Rectal smooth muscle tissue (tissue), 1 donor: ENCODE results near the gene TRPV5.
"Not testable (repeated sequence)": the region's sequence is repeated elsewhere in the genome, so short reads cannot be mapped to it uniquely, and the experiment has no call there.

Experiments used
- H3K27ac ChIP-seq: one replicate; pipeline ENCODE4 v1.7.0; 2013; ENCODE audit warnings: low read depth, low read length, inconsistent platforms
- H3K27me3 ChIP-seq: one replicate; pipeline ENCODE4 v1.7.0; 2013; ENCODE audit warnings: low read length; ENCODE audit not compliant: control insufficient read depth, insufficient read depth
- H3K36me3 ChIP-seq: one replicate; pipeline ENCODE4 v1.7.0; 2013; ENCODE audit warnings: low read length; ENCODE audit not compliant: control insufficient read depth, insufficient read depth
- H3K4me1 ChIP-seq: one replicate; pipeline ENCODE4 v1.7.0; 2013; ENCODE audit warnings: low read length; ENCODE audit not compliant: control insufficient read depth, insufficient read depth
- H3K4me3 ChIP-seq: one replicate; pipeline ENCODE4 v1.7.0; 2013; ENCODE audit warnings: low read length
- H3K9ac ChIP-seq: one replicate; pipeline ENCODE4 v1.7.0; 2013; ENCODE audit warnings: low read length

The TRPV5 gene

DNA sequence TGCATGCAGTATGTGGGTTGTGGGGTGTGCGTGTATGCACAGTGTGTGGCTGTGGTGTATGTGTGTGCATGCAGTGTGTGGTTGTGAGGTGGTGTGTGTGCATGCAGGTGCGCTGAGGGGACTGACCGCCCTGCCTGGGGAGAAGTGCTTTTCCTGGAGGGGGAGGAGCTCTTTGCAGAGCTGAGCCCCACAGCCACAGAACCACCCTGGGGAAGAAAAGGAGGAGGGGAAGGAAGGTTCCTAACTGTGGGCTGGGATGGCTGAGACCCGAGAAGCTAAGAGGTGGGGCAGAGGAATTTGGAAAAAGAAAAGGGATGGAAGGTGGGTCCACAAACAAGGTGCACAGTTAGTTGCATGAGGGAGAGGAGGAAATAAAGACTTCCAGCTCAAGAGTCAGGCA, at the start of gene TRPV5:
TSS of gene TRPV5 (minus strand) at position 123 of the 400 bp plus-strand sequence. CDS start 287 bp downstream, outside the sequence.
- H3K4me3 ChIP-seq = no peak within 1 kb of the TSS

GRCh38 chr7:142978402-142978801, 44.9 kb upstream of the TRPV5 start:
- H3K9ac ChIP-seq, H3K27ac ChIP-seq, H3K27me3 ChIP-seq, H3K4me3 ChIP-seq, H3K36me3 ChIP-seq, H3K4me1 ChIP-seq: not testable (repeated sequence)

More for the DNA sequence above, at the start of gene TRPV5:
- H3K36me3 ChIP-seq = no peaks in the 10 kb centered on the region
- H3K27ac ChIP-seq = no peak within 1 kb of the TSS
- no peak within 1 kb of the TSS for H3K9ac ChIP-seq
- H3K27me3 ChIP-seq = no peaks in the 10 kb centered on the region
- H3K4me1 ChIP-seq = no peaks in the 10 kb centered on the region

- Histone ChIP-seq H3K27ac (no peak overlapping the region), H3K4me3 (no peak overlapping the region), H3K9ac (no peak overlapping the region), H3K4me1 (no peaks in the 10 kb centered on the region), H3K36me3 (no peaks in the 10 kb centered on the region), H3K27me3 (no peaks in the 10 kb centered on the region)
These were observed 41.1 kb upstream of the TRPV5 start for GRCh38 chr7:142974626-142975025.

DNA sequence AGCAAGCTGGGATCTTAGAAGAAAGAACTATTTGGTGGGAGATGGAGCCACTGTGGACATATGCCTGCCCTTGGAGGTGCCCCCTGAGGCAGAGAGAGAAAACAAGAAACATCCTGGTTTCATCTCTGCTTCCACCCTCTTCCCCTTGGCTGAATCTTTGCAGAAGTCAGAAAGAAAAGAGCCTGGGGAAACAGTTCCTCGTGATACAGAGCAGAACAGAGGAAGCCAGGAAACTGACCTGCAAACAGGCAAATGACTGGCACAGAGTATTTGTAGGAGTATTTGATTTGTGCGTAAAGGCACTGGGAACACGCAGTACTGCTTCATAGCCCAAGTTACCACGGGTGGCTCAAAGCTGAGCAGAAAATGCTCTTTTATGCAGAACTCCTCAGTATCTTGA, 35.6 kb upstream of the TRPV5 start:
- Histone ChIP-seq H3K27me3 (no peaks in the 10 kb centered on the region), H3K9ac (no peak overlapping the region), H3K4me3 (no peak overlapping the region), H3K36me3 (no peaks in the 10 kb centered on the region), H3K27ac (no peak overlapping the region), H3K4me1 (no peaks in the 10 kb centered on the region)

DNA sequence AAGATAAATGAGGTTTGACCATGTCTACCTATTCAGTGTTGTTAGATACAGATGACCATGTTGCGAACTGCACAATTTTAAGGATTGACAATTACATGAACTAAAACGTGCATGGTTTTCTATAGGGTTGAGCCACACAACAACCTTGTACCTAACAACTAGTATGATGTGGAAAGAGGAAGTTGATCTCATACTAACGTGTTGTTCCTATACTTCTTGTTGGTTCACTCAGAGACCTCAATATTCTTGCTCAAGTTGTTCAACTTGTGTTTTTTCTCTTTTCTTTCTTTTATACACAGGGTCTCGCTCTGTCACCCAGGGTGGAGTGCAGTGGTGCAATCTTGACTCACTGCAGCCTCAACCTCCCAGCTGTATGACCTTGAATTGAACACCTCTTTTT, 34.7 kb upstream of the TRPV5 start:
- Histone ChIP-seq H3K4me3 (no peak overlapping the region), H3K4me1 (no peaks in the 10 kb centered on the region), H3K9ac (no peak overlapping the region), H3K27ac (no peak overlapping the region), H3K36me3 (no peaks in the 10 kb centered on the region), H3K27me3 (no peaks in the 10 kb centered on the region)

DNA sequence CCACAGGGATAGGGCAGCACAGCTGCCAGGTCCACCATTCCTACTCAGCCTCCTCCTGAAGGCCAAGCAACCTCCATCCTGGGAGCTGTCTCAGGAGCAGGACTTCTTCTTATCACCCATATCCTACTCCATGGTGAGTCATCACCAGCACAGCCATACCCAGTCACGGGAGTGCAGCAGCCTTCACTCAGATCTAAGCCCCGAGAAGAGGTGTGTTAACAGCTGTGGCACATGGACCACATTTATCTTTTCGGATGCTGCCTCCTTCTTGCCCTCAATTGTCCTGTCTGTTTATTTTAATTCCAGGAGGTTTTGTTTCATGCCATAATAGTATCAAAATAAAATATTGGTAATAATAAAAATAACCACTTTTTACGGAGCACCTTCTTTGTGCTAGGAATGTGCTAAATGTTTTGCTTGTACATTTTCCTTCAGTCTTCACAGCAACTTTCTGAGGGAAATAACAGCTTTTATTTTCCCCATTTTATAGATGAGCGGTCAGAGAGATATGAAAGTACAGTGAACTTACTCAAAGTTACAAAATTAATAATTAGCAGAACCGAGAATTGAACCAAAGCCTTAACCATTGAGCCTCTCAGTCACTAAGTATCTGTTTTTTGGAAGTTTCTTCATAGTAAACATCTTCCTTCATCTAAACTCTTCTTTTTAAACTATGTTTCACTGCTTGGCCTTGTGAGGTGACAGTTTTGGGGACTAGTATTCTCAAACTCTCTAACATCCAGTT, 31.1 kb upstream of the TRPV5 start:
- no peaks in the 10 kb centered on the region for H3K4me1 ChIP-seq
- no peaks in the 10 kb centered on the region for H3K27me3 ChIP-seq
- no peak overlapping the region for H3K4me3 ChIP-seq
- H3K36me3 ChIP-seq = no peaks in the 10 kb centered on the region
- H3K27ac ChIP-seq = no peak overlapping the region
- no peak overlapping the region for H3K9ac ChIP-seq

- H3K36me3 ChIP-seq = no peaks in the 10 kb centered on the region
These were observed 30.4 kb upstream of the TRPV5 start for GRCh38 chr7:142963993-142964392.

GRCh38 chr7:142962991-142963390, 29.4 kb upstream of the TRPV5 start:
- Histone ChIP-seq H3K27me3 (no peaks in the 10 kb centered on the region), H3K27ac (no peak overlapping the region), H3K4me3 (no peak overlapping the region), H3K36me3 (no peaks in the 10 kb centered on the region), H3K9ac (no peak overlapping the region), H3K4me1 (no peaks in the 10 kb centered on the region)

More at GRCh38 chr7:142963993-142964392, 30.4 kb upstream of the TRPV5 start:
- H3K27me3 ChIP-seq = no peaks in the 10 kb centered on the region
- H3K4me1 ChIP-seq = no peaks in the 10 kb centered on the region
- H3K9ac ChIP-seq = no peak overlapping the region
- H3K4me3 ChIP-seq = no peak overlapping the region
- no peak overlapping the region for H3K27ac ChIP-seq

- no peak within 1 kb of the TSS for H3K4me3 ChIP-seq
- H3K36me3 ChIP-seq = no peaks in the 10 kb centered on the region
- H3K9ac ChIP-seq = no peak within 1 kb of the TSS
- no peak within 1 kb of the TSS for H3K27ac ChIP-seq
- H3K27me3 ChIP-seq = no peaks in the 10 kb centered on the region
- H3K4me1 ChIP-seq = no peaks in the 10 kb centered on the region
These were observed 28.7 kb upstream of the TRPV5 start, which contains the start of gene KEL for GRCh38 chr7:142961973-142962926. Gene KEL, minus strand, starts transcription at chr7:142962363. Its CDS starts 157 bp downstream, at chr7:142962206.

- H3K27ac ChIP-seq = no peak overlapping the region
- no peaks in the 10 kb centered on the region for H3K27me3 ChIP-seq
- H3K4me3 ChIP-seq = no peak overlapping the region
- no peaks in the 10 kb centered on the region for H3K36me3 ChIP-seq
- H3K4me1 ChIP-seq = no peaks in the 10 kb centered on the region
- H3K9ac ChIP-seq = no peak overlapping the region
These were observed 28.0 kb upstream of the TRPV5 start for GRCh38 chr7:142961595-142961972.

GRCh38 chr7:142960955-142961512, 27.5 kb upstream of the TRPV5 start:
- Histone ChIP-seq H3K27ac (no peak overlapping the region), H3K9ac (no peak overlapping the region), H3K4me3 (no peak overlapping the region), H3K4me1 (no peaks in the 10 kb centered on the region), H3K36me3 (no peaks in the 10 kb centered on the region), H3K27me3 (no peaks in the 10 kb centered on the region)

GRCh38 chr7:142959202-142959601, 25.7 kb upstream of the TRPV5 start:
- Histone ChIP-seq H3K27ac (no peak overlapping the region), H3K4me1 (no peaks in the 10 kb centered on the region), H3K9ac (no peak overlapping the region), H3K36me3 (no peaks in the 10 kb centered on the region), H3K27me3 (no peaks in the 10 kb centered on the region), H3K4me3 (no peak overlapping the region)
